IMR-90 (cell line): Measurements from ENCODE around the gene PTGR1. TPM values are rescaled to one million over a fixed set of nuclear protein-coding genes. Genes with fewer than 3 reads are reported as not detected.
"Not testable (repeated sequence)": the region's sequence is repeated elsewhere in the genome, so short reads cannot be mapped to it uniquely, and the experiment has no call there.

ENCODE experiments used
- ATAC-seq: fragments of 200-7000 bp; cut with Tn5 transposase; 2 replicates; pipeline ENCODE4 v1.9.1; 2020; ENCODE audit warnings: low read depth, mild to moderate bottlenecking, moderate library complexity
- BruUV-seq: library from RNA; stranded (reverse); fragments of 400-500 nt; replicated peaks from 2 replicates; lab custom pipeline; 2021; lab: Mats Ljungman, UMichigan
- CTCF ChIA-PET: fragments of 300-600 bp; formaldehyde crosslinking; extraction: SDS; loops from one replicate; lab custom pipeline; 2021; ENCODE audit warnings: antibody characterized with exemption; lab: Yijun Ruan, JAX
- POLR2A ChIA-PET: fragments of 300-600 bp; sonication (Branson Sonifier 250); formaldehyde crosslinking; loops from one replicate; lab custom pipeline; 2022; ENCODE audit warnings: antibody characterized with exemption; ENCODE audit not compliant: unreplicated experiment; lab: Charles Lee
- DNase-seq: peaks from one replicate; pipeline ENCODE4 v3.0.0; 2013
- H2AFZ ChIP-seq: replicated peaks from 2 replicates; pipeline ENCODE3; 2013; ENCODE audit warnings: low read length, mild to moderate bottlenecking; ENCODE audit not compliant: poor library complexity
- H2AK5ac ChIP-seq: 2 replicates; pipeline ENCODE4 v1.6.1; 2013; ENCODE audit warnings: low read depth, low read length, inconsistent platforms
- H2AK9ac ChIP-seq: replicated peaks from 2 replicates; pipeline ENCODE3; 2013; ENCODE audit warnings: mild to moderate bottlenecking, low read depth, low read length, moderate library complexity; ENCODE audit not compliant: poor library complexity
- H2BK120ac ChIP-seq: 2 replicates; pipeline ENCODE4 v1.6.1; 2013; ENCODE audit warnings: low read depth, low read length, inconsistent platforms
- H2BK15ac ChIP-seq: 3 replicates; pipeline ENCODE4 v1.6.1; 2013; ENCODE audit warnings: low read depth, low read length, inconsistent platforms
- H2BK20ac ChIP-seq: 2 replicates; pipeline ENCODE4 v1.6.1; 2013; ENCODE audit warnings: low read depth, mild to moderate bottlenecking, inconsistent platforms, low read length, moderate library complexity
- H2BK5ac ChIP-seq: 2 replicates; pipeline ENCODE4 v1.6.1; 2013; ENCODE audit warnings: mild to moderate bottlenecking, low read depth, low read length, inconsistent platforms; ENCODE audit not compliant: poor library complexity, severe bottlenecking
- H3K14ac ChIP-seq: replicated peaks from 2 replicates; pipeline ENCODE4 v1.6.1; 2013; ENCODE audit warnings: low read depth, low read length, inconsistent platforms
- H3K18ac ChIP-seq: 2 replicates; pipeline ENCODE4 v1.6.1; 2013; ENCODE audit warnings: low read depth, low read length, control low read depth
- H3K23ac ChIP-seq: 2 replicates; pipeline ENCODE4 v1.6.1; 2013; ENCODE audit warnings: low read depth, low read length, inconsistent platforms
- H3K27ac ChIP-seq: 2 replicates; pipeline ENCODE4 v1.5.1; 2013; ENCODE audit warnings: mild to moderate bottlenecking, control low read depth, low read length; ENCODE audit not compliant: insufficient read depth
- H3K27me3 ChIP-seq: 2 replicates; pipeline ENCODE4 v1.6.1; 2013; ENCODE audit warnings: low read length; ENCODE audit not compliant: control insufficient read depth, insufficient read depth
- H3K36me3 ChIP-seq: 2 replicates; pipeline ENCODE4 v1.6.1; 2013; ENCODE audit warnings: low read length, mixed read lengths; ENCODE audit not compliant: control insufficient read depth, insufficient read depth
- H3K4ac ChIP-seq: 2 replicates; pipeline ENCODE4 v1.6.1; 2013; ENCODE audit warnings: low read depth, low read length, inconsistent platforms
- H3K4me1 ChIP-seq: 2 replicates; pipeline ENCODE4 v1.6.1; 2013; ENCODE audit warnings: low read length, mixed read lengths; ENCODE audit not compliant: control insufficient read depth, insufficient read depth
- H3K4me2 ChIP-seq: 2 replicates; pipeline ENCODE4 v1.6.1; 2013; ENCODE audit warnings: low read depth, mild to moderate bottlenecking, control low read depth, low read length, moderate library complexity
- H3K4me3 ChIP-seq: 2 replicates; pipeline ENCODE4 v1.5.1; 2013; ENCODE audit warnings: low read depth, mild to moderate bottlenecking, control low read depth, low read length, moderate library complexity; ENCODE audit not compliant: insufficient read depth
- H3K56ac ChIP-seq: 2 replicates; pipeline ENCODE4 v1.6.1; 2013; ENCODE audit warnings: low read length, inconsistent platforms; ENCODE audit not compliant: insufficient read depth; ENCODE audit errors: extremely low read depth
- H3K79me1 ChIP-seq, 2 experiments: 2 replicates each; pipeline ENCODE4 v1.6.1; 2013; ENCODE audit warnings: low read length in 2 of 2, inconsistent platforms in 1 of 2, low read depth in 1 of 2
- H3K9ac ChIP-seq: 2 replicates; pipeline ENCODE4 v1.6.1; 2013; ENCODE audit warnings: low read depth, low read length, control low read depth
- H3K9me1 ChIP-seq: 2 replicates; pipeline ENCODE4 v1.6.1; 2013; ENCODE audit warnings: low read length, inconsistent platforms; ENCODE audit not compliant: insufficient read depth
- H3K9me3 ChIP-seq: 2 replicates; pipeline ENCODE4 v1.6.1; 2013; ENCODE audit warnings: low read length; ENCODE audit not compliant: control insufficient read depth, insufficient read depth
- H4K20me1 ChIP-seq: 2 replicates; pipeline ENCODE4 v1.6.1; 2013; ENCODE audit warnings: low read length, inconsistent platforms; ENCODE audit not compliant: insufficient read depth
- H4K5ac ChIP-seq: 2 replicates; pipeline ENCODE4 v1.6.1; 2013; ENCODE audit warnings: mild to moderate bottlenecking, low read depth, low read length, control low read depth
- H4K8ac ChIP-seq, 2 experiments: 2 replicates each; pipeline ENCODE4 v1.6.1; 2013; ENCODE audit warnings: low read depth in 2 of 2, low read length in 2 of 2, control low read depth in 1 of 2, inconsistent platforms in 1 of 2
- H4K91ac ChIP-seq: 2 replicates; pipeline ENCODE4 v1.6.1; 2013; ENCODE audit warnings: low read depth, low read length, inconsistent platforms; ENCODE audit not compliant: insufficient read depth
- WGBS, 2 experiments: methylation state at CpG; one replicate each; pipeline versions ENCODE4 v1.1.5 to v1.1.7; 2013; ENCODE audit warnings: missing lambda C conversion rate in 2 of 2; ENCODE audit not compliant: insufficient read length in 1 of 2; ENCODE audit errors: extremely low coverage in 2 of 2; 5-methylcytosine and 5-hydroxymethylcytosine counted together
- dilution Hi-C: fragments of 300-500 bp; cut with HindIII; formaldehyde crosslinking; loops from one replicate; pipeline ENCODE4 v1.14.3; 2018; ENCODE audit warnings: low sequenced_read_pairs; ENCODE audit not compliant: unreplicated experiment
- in situ Hi-C: fragments of 300-500 bp; cut with MboI; formaldehyde crosslinking; loops from 3 replicates; pipeline ENCODE4 v1.14.3; 2019; ENCODE audit warnings: low sequenced_read_pairs, inconsistent platforms, mixed read lengths
- intact Hi-C: fragments of 100-400 bp; cut with micrococcal nuclease; formaldehyde crosslinking; loops from 2 replicates; pipeline ENCODE4 v1.10.0; 2022
- polyA plus RNA-seq, 3 experiments: library from polyadenylated mRNA; depleted of rRNA; stranded (reverse); fragments of >200 nt; gene quantifications; 2 replicates each; pipeline ENCODE4 v1.2.3, GENCODE V29; 2012; ENCODE audit warnings: low replicate concordance in 1 of 3
- total RNA-seq: library from RNA; depleted of rRNA; stranded (reverse); fragments of >200 nt; gene quantifications from 2 replicates; pipeline ENCODE4 v1.2.3, GENCODE V29; 2012

Gene PTGR1
- total and polyA plus RNA-seq, 2 of the 4 experiments (the other 2 are of a cell fraction), result 45.9 to 72.7 TPM

DNA sequence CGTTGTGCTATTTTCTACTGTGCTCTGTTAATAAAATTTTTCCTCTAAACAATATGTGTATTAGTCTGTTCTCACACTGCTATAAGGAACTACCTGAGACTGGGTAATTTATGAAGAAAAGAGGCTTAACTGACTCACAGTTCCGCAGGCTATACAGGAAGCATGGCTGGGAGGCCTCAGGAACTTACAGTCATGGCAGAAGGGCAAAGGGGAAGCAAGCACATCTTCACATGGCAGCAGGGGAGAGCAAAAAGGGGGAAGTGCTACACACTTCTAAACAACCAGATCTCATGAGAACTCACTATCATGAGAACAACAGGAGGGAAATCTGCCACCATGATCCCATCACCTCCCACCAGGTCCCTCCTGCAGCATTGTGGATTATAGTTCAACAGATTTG is 44.0 kb downstream of the PTGR1 start:
- H3K4me3 ChIP-seq, intact Hi-C loops, BruUV-seq: not testable (repeated sequence)

More for the DNA sequence above, 44.0 kb downstream of the PTGR1 start:
- H3K4me1 ChIP-seq, DNase-seq, H3K23ac ChIP-seq, POLR2A ChIA-PET, H4K8ac ChIP-seq, ATAC-seq, H3K14ac ChIP-seq, H3K9me1 ChIP-seq, in situ Hi-C loops, H3K18ac ChIP-seq, H2AFZ ChIP-seq, H3K56ac ChIP-seq, H3K27me3 ChIP-seq, H3K4me2 ChIP-seq, H2AK5ac ChIP-seq, H2AK9ac ChIP-seq, H4K5ac ChIP-seq, H3K4ac ChIP-seq, H3K79me1 ChIP-seq, H4K20me1 ChIP-seq, H3K36me3 ChIP-seq, H2BK5ac ChIP-seq, H3K27ac ChIP-seq, H2BK20ac ChIP-seq, H3K9ac ChIP-seq, CTCF ChIA-PET, H4K91ac ChIP-seq, H2BK120ac ChIP-seq, H2BK15ac ChIP-seq, dilution Hi-C loops: not testable (repeated sequence)
- WGBS, 2 experiments, result no CpG with 5 or more reads among the region's 2 CpGs
- peaks cover 37% of the 10 kb centered on the region for H3K9me3 ChIP-seq
